ENCODE data around the gene NF2.

NF2 gene

DNA sequence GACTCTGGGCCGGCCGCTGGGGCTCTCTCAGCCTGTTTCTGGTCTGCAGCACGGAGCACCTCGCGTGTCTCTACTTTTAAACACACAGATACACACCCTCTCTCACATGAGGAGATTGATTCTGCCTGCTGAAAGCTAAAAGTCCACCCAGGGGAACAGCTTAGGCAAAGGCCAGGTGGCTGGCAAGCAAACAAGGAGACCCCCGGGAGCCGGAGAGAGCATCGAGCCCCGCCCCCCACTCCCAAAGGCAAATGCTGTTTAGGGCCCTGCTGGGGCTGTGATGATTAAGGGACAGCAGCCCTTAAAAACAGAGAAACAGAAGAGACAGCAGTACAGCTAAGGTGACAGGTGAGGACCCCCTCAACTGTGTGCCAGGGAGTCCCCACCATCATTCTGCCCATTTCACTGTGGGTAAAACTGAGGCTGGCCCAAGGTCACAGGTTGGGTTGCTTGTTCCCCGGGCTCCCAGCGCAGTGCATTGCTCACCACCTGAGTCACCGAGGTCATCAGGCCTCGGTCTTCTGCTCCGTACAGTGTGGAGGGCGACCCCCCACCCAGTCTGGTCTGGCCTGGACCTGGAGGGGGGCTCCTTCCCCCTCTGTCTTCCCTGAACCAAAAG, 123.2 kb downstream of the NF2 start:
- DNase-seq: no peak

DNA sequence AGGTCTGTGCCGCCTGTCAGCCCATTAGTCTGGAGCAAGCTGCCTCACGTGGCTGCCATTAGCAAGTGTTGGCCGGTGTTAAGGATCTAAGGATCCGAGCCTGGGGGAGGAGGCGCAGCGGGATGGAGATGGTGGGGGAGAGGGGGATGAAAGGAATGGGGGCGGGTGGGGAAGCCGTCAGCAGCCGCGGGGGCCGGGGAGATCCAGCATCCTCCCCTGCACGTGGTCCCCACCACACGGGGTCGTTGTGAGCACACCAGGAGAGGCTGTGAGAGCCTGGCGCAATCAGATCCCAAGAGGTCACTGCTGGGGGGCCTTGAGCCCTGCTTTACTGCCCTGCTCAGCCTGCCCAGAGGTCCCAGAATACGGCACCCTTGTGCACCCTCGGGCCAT, 123.7 kb downstream of the NF2 start:
- DNase-seq: no peak

DNA sequence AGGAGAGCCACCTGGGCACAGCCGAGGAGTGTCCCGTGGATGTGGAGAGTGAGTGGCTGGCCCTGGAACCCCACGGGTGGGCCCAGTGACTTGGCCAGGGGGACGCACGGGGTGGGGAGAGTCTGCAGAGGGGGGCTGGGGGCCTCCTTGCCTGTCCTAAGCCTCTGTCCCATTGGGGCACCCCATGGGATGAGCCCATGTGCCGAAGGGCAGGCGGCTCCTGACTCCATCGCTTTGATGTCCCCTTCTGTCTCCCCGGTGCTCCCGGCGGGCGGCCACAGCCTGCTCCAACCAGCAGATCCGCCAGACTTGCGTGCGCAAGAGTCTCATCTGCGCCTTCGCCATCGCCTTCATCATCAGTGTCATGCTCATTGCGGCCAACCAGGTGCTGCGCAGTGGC, 125.7 kb downstream of the NF2 start:
- DNase-seq: no peak

DNA sequence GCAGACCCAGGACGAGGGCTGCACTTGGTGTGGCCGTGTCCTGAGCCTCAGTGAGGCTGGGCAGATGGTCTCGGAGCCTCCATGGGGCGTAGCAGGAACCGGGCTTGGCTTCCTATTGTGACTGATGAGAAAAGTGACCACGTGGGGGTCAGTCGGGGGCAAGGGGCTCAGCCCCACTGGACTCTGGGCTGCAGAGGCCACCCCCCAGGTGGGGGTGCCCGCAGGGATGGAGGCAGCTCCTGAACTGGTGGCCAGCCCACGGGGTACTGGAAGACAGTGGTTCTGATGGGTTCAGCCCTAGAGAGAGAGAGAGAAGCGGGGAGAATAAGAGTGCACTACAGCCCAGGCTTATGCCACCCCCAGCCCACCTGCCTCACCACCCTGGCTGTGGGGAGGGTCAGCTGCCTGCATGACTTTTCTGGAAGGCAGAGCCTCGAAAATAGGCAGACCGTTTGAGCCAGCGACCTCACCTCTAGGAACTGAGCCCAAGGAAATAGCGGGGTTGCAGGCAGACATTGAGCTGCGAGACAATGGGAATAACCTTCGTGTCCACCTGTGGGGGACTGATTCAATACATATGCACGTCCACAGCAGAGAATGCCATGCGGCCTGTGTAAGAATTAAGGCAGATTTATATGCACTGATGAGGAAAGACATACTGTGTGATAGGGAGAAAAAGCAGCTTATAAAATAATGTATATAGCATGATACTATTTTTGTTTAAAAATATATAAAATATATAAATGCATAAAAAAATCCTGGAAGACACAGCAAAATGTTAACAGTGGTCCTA, 127.8 kb downstream of the NF2 start:
- no peak for DNase-seq

DNA sequence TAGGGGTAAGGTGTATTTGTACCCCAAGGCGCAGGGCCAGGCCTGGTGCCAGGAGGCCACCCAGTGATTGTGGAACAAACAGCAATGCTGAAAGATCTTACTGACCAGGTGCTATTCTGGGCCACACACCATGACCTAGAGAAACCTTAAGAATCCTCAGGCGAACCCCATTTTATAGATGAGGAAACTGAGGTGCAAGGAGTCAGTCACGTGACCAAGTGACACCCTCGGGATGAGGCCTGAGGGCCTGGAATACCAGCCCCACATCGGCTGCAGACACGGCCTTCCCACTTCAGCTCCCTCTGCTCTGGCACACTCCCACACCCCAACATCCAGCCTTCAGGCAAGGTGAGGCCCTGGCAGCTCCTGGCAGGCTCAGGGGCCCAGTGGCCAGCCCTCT, 129.4 kb downstream of the NF2 start:
- DNase-seq: no peak

DNA sequence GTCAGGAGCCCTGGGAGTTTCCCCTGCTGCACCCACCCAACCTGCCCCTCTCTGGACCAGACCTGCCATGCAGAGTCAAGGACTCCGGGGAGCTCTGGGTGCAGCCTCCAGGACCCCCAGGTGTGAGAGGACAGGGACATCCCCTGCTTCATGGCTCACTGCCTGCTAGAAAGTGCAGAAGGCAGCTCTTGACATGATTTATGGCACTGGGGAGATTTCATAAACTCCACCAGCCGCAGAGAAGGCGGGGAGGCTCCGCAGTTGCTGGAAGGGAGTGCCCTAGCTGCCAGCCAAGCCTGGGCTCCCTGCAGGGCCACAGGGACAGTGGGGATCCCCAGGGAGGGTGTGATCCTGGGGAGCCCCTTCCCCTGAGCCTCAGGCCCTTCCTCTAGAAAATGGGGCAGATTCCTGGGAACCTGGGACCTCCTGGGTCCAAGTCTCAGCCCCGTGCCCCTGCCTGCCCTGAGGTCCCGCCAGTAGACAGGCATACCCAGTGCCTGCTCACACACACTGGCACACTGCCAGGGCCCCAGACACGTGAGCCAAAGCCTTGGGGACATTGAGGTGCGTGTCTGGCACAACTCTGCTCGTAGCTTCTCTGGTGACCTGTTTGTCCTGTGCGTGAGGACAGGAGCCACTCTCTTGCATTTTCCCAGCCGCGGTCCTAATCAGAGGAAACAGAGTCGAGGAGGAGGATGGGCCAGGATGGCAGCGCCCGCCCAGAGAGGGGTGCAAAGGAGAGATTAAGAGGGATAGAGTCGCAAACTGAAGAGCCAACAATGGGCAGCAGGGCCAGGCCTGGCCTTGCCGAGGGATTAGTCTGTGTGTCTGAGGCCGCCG, 130.1 kb downstream of the NF2 start:
- DNase-seq: no peak

DNA sequence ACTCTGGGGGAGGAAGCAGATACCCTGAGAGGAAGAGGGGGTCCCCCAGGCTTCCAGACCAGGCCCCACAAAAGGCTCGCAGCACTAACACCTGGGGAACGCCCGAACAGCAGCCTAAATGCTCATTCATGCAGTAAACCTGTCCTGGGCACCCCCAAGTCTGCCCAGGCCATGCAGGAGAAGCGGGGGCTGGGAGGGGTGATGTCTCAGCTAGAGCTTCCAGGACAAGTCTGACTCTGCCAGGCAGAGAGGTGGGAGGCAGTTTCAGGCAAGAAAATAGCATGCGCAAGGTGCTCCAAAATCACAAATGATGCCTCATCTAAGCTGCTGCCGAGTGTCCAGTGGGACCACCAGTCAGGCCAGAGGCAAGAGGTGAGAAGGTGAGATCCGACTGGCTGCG, 131.0 kb downstream of the NF2 start:
- DNase-seq: no peak

DNA sequence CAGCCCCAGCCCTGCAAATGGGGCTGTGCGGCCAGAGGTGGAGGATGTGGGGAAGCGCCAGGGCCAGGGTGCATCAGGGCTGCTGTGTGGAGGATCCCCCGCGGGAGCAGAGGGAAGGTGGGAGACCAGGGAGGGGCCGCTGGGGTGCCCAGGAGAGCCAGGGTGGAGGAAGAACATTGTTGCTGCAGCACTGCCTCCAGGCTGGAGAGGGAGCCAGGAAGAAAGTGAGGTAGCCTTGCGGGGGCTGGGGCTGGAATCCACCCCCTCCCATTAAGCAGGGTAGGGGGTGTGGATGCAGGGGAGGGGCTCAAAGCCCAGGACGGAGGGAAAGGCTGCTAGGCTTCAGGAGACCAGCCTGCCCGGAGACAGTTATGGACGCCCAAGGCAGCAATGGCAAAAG, 131.4 kb downstream of the NF2 start:
- no peak for DNase-seq

DNA sequence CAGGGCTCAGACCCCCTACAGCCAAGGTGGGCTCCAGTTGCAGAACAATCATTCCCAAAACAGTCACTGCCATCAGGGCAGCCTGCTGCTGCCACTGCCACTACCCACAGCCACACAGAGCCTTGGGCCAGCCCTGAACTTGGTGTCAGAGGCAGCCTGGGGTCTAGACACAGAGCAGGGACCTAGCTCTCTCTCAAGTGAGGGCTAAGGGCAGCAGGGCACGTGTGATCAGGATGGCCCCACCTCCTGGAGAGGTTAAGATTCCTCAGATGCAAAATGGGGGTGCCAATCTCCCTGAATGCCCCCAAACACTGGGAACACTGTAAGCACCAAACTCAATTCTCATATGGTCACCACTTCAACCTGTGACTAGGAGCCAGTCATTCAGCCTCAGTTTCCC, 132.0 kb downstream of the NF2 start:
- no peak for DNase-seq

DNA sequence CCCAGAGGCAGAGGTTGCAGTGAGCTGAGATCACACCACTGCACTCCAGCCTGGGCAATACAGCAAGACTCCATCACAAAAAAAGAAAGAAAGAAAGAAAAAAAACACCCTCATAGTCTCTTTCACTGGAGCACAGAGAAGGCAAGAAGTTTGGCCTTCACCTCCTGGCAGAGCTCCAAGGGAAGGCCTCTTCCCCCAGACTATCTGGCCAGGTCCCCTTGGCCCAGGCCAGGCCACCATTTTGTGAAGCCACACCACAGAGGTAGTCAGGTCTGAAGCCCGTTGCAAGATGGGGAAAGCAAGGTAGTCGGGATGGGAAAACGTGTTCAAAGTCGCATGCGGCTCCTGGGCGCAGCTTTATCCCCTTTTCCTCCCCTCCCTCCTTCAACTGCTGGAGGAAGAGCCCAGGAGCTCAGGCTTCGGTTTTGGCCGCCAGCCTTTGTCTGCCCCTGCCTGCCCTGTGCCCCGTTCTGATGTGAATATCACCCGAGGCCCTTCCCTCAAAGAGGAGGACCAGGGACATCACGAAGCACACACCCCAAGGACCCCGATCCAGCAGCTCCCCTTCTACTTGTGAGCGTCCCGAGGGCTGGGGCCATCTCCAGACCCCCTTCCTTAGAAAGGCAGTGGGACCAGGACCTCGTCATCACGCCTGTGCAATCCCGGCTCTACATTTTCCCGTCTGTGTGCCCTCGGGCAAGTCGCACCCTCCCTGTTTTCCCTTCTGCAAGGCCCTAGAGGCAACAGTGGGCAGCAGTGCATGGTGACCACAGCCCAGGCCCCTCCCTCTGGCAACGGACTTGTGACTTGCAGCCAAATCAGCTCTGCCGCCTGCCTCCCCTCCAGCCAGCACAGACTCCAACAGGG, 134.1 kb downstream of the NF2 start:
- no peak for DNase-seq

DNA sequence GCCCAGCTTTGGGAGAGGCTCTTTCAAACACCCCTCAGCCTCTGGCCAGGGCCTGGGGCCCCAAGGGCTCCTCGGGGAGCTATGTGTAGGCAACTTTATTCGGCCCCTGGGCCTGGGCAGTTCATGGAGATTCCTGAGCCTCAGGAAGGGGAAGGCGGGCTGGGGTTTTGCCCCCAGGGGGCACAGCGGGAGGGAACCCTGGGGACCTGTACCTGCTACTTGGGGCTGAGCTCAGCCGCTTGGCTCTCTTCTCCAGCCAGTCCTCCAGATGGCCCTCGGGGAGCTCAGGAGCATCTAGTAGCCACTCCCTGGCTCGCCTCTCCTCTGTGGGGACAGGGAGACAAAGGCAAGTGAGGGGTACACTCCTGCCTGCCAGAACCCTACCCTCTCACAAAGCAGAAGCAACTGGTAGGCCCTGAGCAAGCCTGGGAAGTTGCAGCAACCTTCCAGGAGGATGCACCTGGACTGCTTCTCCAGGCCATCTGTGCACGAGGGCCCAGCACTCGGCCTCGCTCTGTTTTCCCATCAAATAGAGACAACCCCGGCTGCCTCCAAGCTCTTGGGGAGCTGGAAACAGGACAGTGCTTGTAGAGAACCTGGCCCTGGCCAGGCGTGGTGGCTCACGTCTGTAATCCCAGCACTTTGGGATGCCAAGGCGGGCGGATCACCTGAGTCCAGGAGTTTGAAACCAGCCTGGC, 134.8 kb downstream of the NF2 start:
- DNase-seq: no peak

DNA sequence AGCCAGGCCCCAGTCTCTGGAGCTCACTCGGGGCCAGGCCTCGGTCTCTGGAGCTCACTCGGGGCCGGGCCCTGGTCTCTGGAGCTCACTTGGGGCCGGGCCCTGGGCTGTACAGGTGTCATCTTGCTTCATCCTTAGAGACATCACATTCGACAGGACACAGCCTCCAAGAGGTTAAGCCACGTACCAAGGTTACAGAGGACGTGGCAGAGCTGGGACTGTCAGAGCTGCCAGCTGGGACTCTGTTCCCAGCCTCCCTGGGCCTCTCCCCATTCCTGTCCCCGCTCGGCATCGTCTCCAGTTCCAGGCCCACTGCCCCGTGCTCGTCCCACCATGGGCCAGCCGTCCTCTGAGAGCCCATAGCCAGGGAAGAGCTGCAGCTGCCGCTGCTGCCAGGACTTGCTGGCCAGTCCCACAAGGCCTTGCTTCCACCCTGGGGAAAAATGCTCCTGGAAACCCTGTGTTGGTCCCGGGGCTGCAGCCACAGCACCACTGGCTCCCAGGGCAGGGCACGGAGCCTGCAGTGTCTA, 136.0 kb downstream of the NF2 start:
- no peak for DNase-seq

DNA sequence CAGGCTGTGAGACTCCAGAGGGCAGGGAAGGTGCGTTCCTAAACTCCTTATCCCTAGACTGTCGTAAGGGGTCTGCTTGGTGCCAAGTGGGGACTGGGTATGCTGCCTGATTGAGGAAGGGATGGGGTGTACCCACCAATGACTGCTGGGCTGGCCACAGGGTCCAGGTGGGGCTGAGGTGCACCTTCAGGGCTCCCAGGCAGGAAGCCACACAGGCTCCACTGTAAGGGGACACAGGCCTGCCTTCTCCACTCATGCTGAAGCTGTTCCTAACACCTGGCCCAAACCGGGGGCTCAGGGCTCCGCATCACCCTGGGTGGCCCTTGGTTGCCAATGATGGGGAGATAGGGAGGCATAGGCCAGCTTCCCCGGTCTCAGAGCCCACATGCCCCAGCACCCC, 136.8 kb downstream of the NF2 start:
- DNase-seq: no peak

DNA sequence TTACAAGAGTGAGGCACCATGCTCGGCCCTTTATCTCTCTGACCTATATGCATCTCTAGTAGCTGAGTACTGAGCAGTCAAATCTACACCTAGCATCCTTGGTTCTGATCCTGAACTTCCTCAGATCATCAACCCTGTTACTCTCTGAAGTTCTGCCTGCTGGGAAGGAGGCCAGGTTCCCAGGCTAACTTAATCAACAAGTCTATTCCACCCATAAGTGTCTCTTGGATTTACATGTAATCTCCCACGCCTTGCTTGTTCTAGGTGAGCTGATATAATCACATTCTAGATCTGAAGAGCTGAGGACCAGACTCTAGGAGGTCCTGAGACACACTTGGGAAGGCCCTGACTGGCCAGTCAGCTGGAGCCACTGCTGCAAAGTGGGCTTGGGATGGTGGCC, 138.5 kb downstream of the NF2 start:
- no peak for DNase-seq

DNA sequence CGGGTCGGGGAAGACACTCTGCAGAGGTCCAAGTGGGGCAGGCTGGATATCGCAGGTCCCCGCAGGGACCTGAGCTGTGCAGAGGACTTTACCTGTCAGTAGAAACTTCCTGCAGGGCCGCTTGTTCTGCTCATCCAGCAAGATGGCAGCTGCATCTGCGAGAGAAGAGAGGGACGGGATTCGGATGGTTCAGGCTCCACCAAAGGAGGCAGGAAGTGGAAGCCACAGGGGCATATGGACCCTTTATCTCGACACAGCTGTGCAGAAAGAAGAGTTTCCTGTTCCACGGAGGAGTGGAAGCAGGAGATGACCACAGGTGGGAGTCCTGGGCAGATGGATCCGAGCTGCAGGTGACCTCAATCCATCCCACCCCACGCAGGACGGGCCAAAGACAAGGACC, 138.9 kb downstream of the NF2 start:
- no peak for DNase-seq

DNA sequence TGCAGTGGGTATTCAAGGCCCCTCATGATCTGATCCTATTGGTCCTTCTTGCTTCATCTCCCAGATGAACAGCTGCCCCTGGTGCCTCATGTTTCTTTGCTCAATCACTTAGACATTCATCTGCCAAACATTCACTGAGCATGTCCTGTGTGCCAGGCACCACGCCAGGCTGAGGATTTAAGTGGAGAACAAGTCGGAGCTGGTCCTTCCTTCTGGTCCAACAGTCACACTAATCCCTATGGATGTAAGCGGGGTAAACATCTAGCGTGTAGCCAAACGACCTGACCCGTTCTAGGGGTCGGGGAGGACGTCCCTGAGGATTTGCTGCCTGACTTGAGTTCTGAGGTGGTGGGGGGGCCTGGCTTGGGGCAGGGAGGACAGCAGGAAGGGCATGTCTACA, 141.5 kb downstream of the NF2 start:
- no peak for DNase-seq

DNA sequence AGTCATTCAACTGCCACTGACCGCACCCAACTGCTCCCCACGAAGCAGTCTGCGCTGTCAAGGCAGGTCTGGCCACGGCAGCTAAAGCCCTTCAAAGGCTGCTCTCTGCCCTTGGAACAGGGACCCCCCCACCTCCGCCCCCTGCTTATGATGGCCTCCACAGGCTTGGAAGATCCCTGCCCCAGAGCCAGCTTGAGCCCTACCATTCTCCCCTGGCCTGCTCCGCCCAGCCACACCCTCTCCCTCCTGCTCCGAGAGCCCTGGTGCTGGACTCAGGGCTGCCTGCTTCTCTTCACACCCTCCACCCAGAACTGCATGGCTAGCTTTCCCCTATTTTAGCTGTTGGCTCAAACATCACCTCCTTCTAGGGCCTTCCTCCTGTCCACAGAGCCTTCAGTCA, 144.4 kb downstream of the NF2 start:
- DNase-seq: no peak

All from activated gamma-delta T cell treated with Interleukin-2 at 50 U/mL for 16 hours (primary cell).